Endodermal cell (in vitro differentiated cells): ENCODE data around the gene RTBDN. TPM values are rescaled to one million over a fixed set of nuclear protein-coding genes. Genes with fewer than 3 reads are reported as not detected.

ENCODE experiments used
- DNase-seq: peaks from one replicate; pipeline ENCODE4 v3.0.0-alpha.2; 2017
- H3K27ac ChIP-seq: 2 replicates; pipeline ENCODE4 v1.5.1; 2013; ENCODE audit warnings: mild to moderate bottlenecking, low read depth, low read length, moderate library complexity
- H3K27me3 ChIP-seq: 2 replicates; pipeline ENCODE4 v1.6.1; 2013; ENCODE audit warnings: mild to moderate bottlenecking, low read length, moderate library complexity; ENCODE audit not compliant: insufficient read depth, control insufficient read depth, poor library complexity, severe bottlenecking
- H3K36me3 ChIP-seq: 2 replicates; pipeline ENCODE4 v1.7.0; 2013; ENCODE audit warnings: mild to moderate bottlenecking, low read length, moderate library complexity; ENCODE audit not compliant: control insufficient read depth, insufficient read depth
- H3K4me1 ChIP-seq: one replicate; pipeline ENCODE4 v1.7.0; 2013; ENCODE audit warnings: low read length; ENCODE audit not compliant: control insufficient read depth, insufficient read depth
- H3K4me3 ChIP-seq: 2 replicates; pipeline ENCODE4 v1.5.1; 2013; ENCODE audit warnings: mild to moderate bottlenecking, low read length, moderate library complexity
- H3K9ac ChIP-seq: 2 replicates; pipeline ENCODE4 v1.6.1; 2013; ENCODE audit warnings: mild to moderate bottlenecking, low read length, moderate library complexity; ENCODE audit not compliant: poor library complexity, severe bottlenecking; ENCODE audit errors: extremely low read depth
- H3K9me3 ChIP-seq: 2 replicates; pipeline ENCODE4 v1.6.1; 2013; ENCODE audit warnings: mild to moderate bottlenecking, low read length, moderate library complexity; ENCODE audit not compliant: control insufficient read depth
- H3K27ac Mint-ChIP-seq: 2 replicates; pipeline ENCODE4 v1.8.0; 2020; ENCODE audit warnings: mixed read lengths
- H3K27me3 Mint-ChIP-seq: 2 replicates; pipeline ENCODE4 v1.8.0; 2021; ENCODE audit warnings: mild to moderate bottlenecking, mixed read lengths; ENCODE audit not compliant: insufficient read depth
- H3K36me3 Mint-ChIP-seq: 2 replicates; pipeline ENCODE4 v1.8.0; 2020; ENCODE audit warnings: low read depth, mixed read lengths
- H3K4me1 Mint-ChIP-seq: 2 replicates; pipeline ENCODE4 v1.8.0; 2020; ENCODE audit warnings: mixed read lengths
- H3K4me3 Mint-ChIP-seq: 2 replicates; pipeline ENCODE4 v1.8.0; 2020; ENCODE audit warnings: mild to moderate bottlenecking, moderate library complexity, mixed read lengths
- H3K9me3 Mint-ChIP-seq: 2 replicates; pipeline ENCODE4 v1.8.0; 2020; ENCODE audit warnings: mild to moderate bottlenecking, mixed read lengths
- CTCF ChIP-seq: fragments of 200-600 bp; sonication (generic); conservative IDR thresholded peaks from 2 replicates; pipeline ENCODE4 v1.5.0; 2021; ENCODE audit warnings: antibody characterized with exemption, mild to moderate bottlenecking
- WGBS, 2 experiments: methylation state at CpG; one replicate each; pipeline versions ENCODE4 v1.1.5 to v1.1.7; 2013; ENCODE audit warnings: missing lambda C conversion rate in 2 of 2, mixed read lengths in 1 of 2; ENCODE audit not compliant: insufficient coverage in 1 of 2, insufficient read length in 1 of 2; 5-methylcytosine and 5-hydroxymethylcytosine counted together
- total RNA-seq, 2 donors: library from RNA; stranded (reverse); fragmentation: NEBNext Ultra II Directional in 1 of 2; extraction: Animal tissue kit (Norgen Biotek cat#: 25700) in 1 of 2; gene quantifications; 2 replicates in 1 of 2; 3 replicates in 1 of 2; pipeline ENCODE4 v1.2.1, GENCODE V29; 2021

Gene RTBDN
- total RNA-seq, 2 donors from 2014 or later, result 0.68 to 1.7 TPM

GRCh38 chr19:12868540-12869112, 34.2 kb upstream of the RTBDN start:
- Histone ChIP-seq H3K27me3 (no peaks in the 10 kb centered on the region), H3K9me3 (no peaks in the 10 kb centered on the region), H3K9ac (no peak overlapping the region), H3K4me3 (no peak overlapping the region), H3K36me3 (peaks cover 3% of the 10 kb centered on the region), H3K4me1 (no peaks in the 10 kb centered on the region), H3K27ac (no peak overlapping the region)
- H3K4me3 Mint-ChIP-seq, result peak overlapping the region; percentile 57
- H3K4me1 Mint-ChIP-seq, result peaks cover 5% of the 10 kb centered on the region
- H3K27ac Mint-ChIP-seq, result no peak overlapping the region
- no peak for TF ChIP-seq CTCF
- H3K36me3 Mint-ChIP-seq, result peaks cover 21% of the 10 kb centered on the region
- H3K9me3 Mint-ChIP-seq, result peaks cover 17% of the 10 kb centered on the region
- peaks cover 12% of the 10 kb centered on the region for H3K27me3 Mint-ChIP-seq
- WGBS, 2 experiments, result 93% methylated on average over 5 to 10 of the region's 10 CpGs
- DNase-seq, result peak; percentile 84

- Mint-ChIP-seq H3K4me3 (peak overlapping the region; percentile 57), H3K4me1 (peaks cover 5% of the 10 kb centered on the region), H3K36me3 (peaks cover 11% of the 10 kb centered on the region), H3K9me3 (peaks cover 7% of the 10 kb centered on the region), H3K27ac (peak overlapping the region; percentile 69), H3K27me3 (peaks cover 9% of the 10 kb centered on the region)
- Histone ChIP-seq H3K36me3 (no peaks in the 10 kb centered on the region), H3K4me1 (no peaks in the 10 kb centered on the region), H3K27ac (no peak overlapping the region), H3K9me3 (no peaks in the 10 kb centered on the region), H3K4me3 (peak overlapping the region; percentile 74), H3K9ac (no peak overlapping the region), H3K27me3 (no peaks in the 10 kb centered on the region)
- 15 to 22% methylated on average over 12 to 51 of the region's 51 CpGs for WGBS, 2 experiments
- peak; percentile 97 for DNase-seq
- peak; percentile 53 for TF ChIP-seq CTCF
Observed at GRCh38 chr19:12867120-12868099, 33.0 kb upstream of the RTBDN start.

GRCh38 chr19:12866416-12867119, 32.2 kb upstream of the RTBDN start:
- peak overlapping the region; percentile 75 for H3K27ac Mint-ChIP-seq

More at GRCh38 chr19:12866416-12867119, 32.2 kb upstream of the RTBDN start:
- no peak overlapping the region for H3K9ac ChIP-seq
- H3K4me1 ChIP-seq, result no peaks in the 10 kb centered on the region
- H3K27ac ChIP-seq, result no peak overlapping the region
- H3K27me3 Mint-ChIP-seq, result peaks cover 7% of the 10 kb centered on the region
- WGBS, 2 experiments, result 92% methylated on average over 17 to 24 of the region's 29 CpGs
- no peaks in the 10 kb centered on the region for H3K27me3 ChIP-seq
- no peaks in the 10 kb centered on the region for H3K9me3 Mint-ChIP-seq
- H3K36me3 Mint-ChIP-seq, result peaks cover 4% of the 10 kb centered on the region
- H3K4me3 Mint-ChIP-seq, result peak overlapping the region; percentile 57
- no peaks in the 10 kb centered on the region for H3K9me3 ChIP-seq
- no peaks in the 10 kb centered on the region for H3K36me3 ChIP-seq
- H3K4me1 Mint-ChIP-seq, result peaks cover 5% of the 10 kb centered on the region
- TF ChIP-seq CTCF, result no peak
- no peak overlapping the region for H3K4me3 ChIP-seq
- peak; percentile 67 for DNase-seq
